Liver (tissue), 3 donors: ENCODE results near the gene ITM2C.

Source experiments
- HNF4A ChIP-seq, 2 donors: conservative IDR thresholded peaks; 2 replicates each; pipeline ENCODE4 v1.6.1; 2016; ENCODE audit warnings: antibody characterized with exemption in 2 of 2, mild to moderate bottlenecking in 2 of 2
- NR2F2 ChIP-seq: IDR thresholded peaks from 2 replicates; pipeline ENCODE4 v1.6.1; 2016; ENCODE audit warnings: antibody characterized with exemption
- TAF1 ChIP-seq: conservative IDR thresholded peaks from 2 replicates; pipeline ENCODE4 v1.6.1; 2016; ENCODE audit warnings: antibody characterized with exemption, mild to moderate bottlenecking
- TF ChIP-seq, protein P1 (sequence below): fragments of 150-350 bp; IDR thresholded peaks from 2 replicates; pipeline ENCODE4 v1.5.1; 2017; ENCODE audit warnings: improper control_type of control experiment, low read depth, low read length; ENCODE audit not compliant: missing input control
- TF ChIP-seq, protein P2 (sequence below): IDR thresholded peaks from 2 replicates; pipeline ENCODE4 v1.6.1; 2016; ENCODE audit warnings: antibody characterized with exemption, mild to moderate bottlenecking
- donor health status: healthy.
- donor health status: healthy.

- TF ChIP-seq, protein P1, sequence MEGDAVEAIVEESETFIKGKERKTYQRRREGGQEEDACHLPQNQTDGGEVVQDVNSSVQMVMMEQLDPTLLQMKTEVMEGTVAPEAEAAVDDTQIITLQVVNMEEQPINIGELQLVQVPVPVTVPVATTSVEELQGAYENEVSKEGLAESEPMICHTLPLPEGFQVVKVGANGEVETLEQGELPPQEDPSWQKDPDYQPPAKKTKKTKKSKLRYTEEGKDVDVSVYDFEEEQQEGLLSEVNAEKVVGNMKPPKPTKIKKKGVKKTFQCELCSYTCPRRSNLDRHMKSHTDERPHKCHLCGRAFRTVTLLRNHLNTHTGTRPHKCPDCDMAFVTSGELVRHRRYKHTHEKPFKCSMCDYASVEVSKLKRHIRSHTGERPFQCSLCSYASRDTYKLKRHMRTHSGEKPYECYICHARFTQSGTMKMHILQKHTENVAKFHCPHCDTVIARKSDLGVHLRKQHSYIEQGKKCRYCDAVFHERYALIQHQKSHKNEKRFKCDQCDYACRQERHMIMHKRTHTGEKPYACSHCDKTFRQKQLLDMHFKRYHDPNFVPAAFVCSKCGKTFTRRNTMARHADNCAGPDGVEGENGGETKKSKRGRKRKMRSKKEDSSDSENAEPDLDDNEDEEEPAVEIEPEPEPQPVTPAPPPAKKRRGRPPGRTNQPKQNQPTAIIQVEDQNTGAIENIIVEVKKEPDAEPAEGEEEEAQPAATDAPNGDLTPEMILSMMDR, result no peak
- TF ChIP-seq HNF4A (conservative IDR thresholded peaks at IDR 0.05), result no peak
- TF ChIP-seq, protein P2, sequence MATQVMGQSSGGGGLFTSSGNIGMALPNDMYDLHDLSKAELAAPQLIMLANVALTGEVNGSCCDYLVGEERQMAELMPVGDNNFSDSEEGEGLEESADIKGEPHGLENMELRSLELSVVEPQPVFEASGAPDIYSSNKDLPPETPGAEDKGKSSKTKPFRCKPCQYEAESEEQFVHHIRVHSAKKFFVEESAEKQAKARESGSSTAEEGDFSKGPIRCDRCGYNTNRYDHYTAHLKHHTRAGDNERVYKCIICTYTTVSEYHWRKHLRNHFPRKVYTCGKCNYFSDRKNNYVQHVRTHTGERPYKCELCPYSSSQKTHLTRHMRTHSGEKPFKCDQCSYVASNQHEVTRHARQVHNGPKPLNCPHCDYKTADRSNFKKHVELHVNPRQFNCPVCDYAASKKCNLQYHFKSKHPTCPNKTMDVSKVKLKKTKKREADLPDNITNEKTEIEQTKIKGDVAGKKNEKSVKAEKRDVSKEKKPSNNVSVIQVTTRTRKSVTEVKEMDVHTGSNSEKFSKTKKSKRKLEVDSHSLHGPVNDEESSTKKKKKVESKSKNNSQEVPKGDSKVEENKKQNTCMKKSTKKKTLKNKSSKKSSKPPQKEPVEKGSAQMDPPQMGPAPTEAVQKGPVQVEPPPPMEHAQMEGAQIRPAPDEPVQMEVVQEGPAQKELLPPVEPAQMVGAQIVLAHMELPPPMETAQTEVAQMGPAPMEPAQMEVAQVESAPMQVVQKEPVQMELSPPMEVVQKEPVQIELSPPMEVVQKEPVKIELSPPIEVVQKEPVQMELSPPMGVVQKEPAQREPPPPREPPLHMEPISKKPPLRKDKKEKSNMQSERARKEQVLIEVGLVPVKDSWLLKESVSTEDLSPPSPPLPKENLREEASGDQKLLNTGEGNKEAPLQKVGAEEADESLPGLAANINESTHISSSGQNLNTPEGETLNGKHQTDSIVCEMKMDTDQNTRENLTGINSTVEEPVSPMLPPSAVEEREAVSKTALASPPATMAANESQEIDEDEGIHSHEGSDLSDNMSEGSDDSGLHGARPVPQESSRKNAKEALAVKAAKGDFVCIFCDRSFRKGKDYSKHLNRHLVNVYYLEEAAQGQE, result no peak
- TF ChIP-seq TAF1, result no peak
- TF ChIP-seq NR2F2, result no peak
These were observed 22.6 kb downstream of the ITM2C start for GRCh38 chr2:230887342-230887741.
